Measurements from ENCODE around the gene VAC14. TPM values are rescaled to one million over a fixed set of nuclear protein-coding genes. Genes with fewer than 3 reads are reported as not detected.

VAC14 gene
- total RNA-seq, 1 donor, result 37.1 TPM

- peak; percentile 99 for DNase-seq (ENCODE audit: low read depth)
- TF ChIP-seq, protein P1, sequence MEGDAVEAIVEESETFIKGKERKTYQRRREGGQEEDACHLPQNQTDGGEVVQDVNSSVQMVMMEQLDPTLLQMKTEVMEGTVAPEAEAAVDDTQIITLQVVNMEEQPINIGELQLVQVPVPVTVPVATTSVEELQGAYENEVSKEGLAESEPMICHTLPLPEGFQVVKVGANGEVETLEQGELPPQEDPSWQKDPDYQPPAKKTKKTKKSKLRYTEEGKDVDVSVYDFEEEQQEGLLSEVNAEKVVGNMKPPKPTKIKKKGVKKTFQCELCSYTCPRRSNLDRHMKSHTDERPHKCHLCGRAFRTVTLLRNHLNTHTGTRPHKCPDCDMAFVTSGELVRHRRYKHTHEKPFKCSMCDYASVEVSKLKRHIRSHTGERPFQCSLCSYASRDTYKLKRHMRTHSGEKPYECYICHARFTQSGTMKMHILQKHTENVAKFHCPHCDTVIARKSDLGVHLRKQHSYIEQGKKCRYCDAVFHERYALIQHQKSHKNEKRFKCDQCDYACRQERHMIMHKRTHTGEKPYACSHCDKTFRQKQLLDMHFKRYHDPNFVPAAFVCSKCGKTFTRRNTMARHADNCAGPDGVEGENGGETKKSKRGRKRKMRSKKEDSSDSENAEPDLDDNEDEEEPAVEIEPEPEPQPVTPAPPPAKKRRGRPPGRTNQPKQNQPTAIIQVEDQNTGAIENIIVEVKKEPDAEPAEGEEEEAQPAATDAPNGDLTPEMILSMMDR (IDR thresholded peaks at IDR 0.05; ENCODE audit: insufficient read depth, low read depth, low read length), result no peak
- H3K4me3 ChIP-seq (ENCODE audit: low read depth, low read length), result no peak overlapping the region
These were observed 109.5 kb downstream of the VAC14 start for GRCh38 chr16:70691223-70692129.

- TF ChIP-seq, protein P1 (IDR thresholded peaks at IDR 0.05; ENCODE audit: insufficient read depth, low read depth, low read length), result no peak
- no peak for DNase-seq (ENCODE audit: low read depth)
These were observed 110.7 kb downstream of the VAC14 start for GRCh38 chr16:70689970-70690891.

GRCh38 chr16:70689035-70689969 lies 111.7 kb downstream of the VAC14 start:
- no peak for DNase-seq (ENCODE audit: low read depth)
- TF ChIP-seq, protein P1 (IDR thresholded peaks at IDR 0.05; ENCODE audit: insufficient read depth, low read depth, low read length), result no peak

More at GRCh38 chr16:70689970-70690891, 110.7 kb downstream of the VAC14 start:
- H3K4me3 ChIP-seq (ENCODE audit: low read depth, low read length), result no peak overlapping the region

GRCh38 chr16:70688246-70688742 lies 112.7 kb downstream of the VAC14 start:
- TF ChIP-seq, protein P1 (IDR thresholded peaks at IDR 0.05; ENCODE audit: insufficient read depth, low read depth, low read length), result no peak
- peak; percentile 86 for DNase-seq (ENCODE audit: low read depth)
- H3K4me3 ChIP-seq (ENCODE audit: low read depth, low read length), result no peak overlapping the region

More at GRCh38 chr16:70689035-70689969, 111.7 kb downstream of the VAC14 start:
- no peak overlapping the region for H3K4me3 ChIP-seq (ENCODE audit: low read depth, low read length)

- H3K4me3 ChIP-seq (ENCODE audit: low read depth, low read length), result no peak overlapping the region
- DNase-seq (ENCODE audit: low read depth), result no peak
- TF ChIP-seq, protein P1 (IDR thresholded peaks at IDR 0.05; ENCODE audit: insufficient read depth, low read depth, low read length), result no peak
These were observed 113.2 kb downstream of the VAC14 start for GRCh38 chr16:70687671-70688245.

All from fibroblast of villous mesenchyme (primary cell).